Ecto neural progenitor cell (in vitro differentiated cells): Measurements from ENCODE around the gene CIITA.

ENCODE experiments used
- DNase-seq: peaks from one replicate; pipeline ENCODE4 v3.0.0-alpha.2; 2018; ENCODE audit warnings: low spot score

The CIITA gene

DNA sequence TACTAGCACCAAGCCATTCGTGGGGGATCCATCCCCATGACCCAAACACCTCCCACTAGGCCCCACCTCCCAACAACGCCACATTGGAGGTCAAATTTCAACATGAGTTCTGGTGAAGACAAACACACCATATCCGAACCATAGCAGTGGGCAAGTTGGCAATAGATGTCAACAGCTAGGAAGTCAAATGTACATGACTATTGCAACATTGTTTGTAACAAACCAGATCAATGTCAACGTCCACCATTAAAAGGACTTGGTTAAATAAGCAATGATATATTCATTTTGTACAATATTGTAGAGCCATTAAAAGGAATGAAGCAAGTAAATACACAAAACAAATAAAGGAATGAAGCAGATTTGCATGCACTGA, 26.5 kb upstream of the CIITA start:
- no peak for DNase-seq

DNA sequence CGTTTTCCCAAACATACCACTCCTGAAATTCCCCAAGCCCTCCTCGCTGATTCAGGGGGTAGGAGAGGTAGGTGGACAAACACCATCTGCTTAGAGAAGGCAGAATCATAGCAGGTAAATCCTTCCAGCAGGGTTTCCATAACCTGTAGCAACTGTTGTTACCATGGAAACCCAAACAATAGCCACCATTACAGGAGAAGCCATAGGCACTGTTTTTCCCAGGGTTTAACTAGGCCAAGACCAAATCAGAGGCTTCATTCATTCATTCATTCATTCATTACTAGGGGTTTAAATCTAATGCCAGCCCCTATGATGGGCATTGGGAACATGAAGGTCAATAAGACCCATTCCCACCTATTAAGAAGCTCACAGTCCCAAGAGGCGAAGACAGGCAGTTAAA, 25.5 kb upstream of the CIITA start:
- no peak for DNase-seq

DNA sequence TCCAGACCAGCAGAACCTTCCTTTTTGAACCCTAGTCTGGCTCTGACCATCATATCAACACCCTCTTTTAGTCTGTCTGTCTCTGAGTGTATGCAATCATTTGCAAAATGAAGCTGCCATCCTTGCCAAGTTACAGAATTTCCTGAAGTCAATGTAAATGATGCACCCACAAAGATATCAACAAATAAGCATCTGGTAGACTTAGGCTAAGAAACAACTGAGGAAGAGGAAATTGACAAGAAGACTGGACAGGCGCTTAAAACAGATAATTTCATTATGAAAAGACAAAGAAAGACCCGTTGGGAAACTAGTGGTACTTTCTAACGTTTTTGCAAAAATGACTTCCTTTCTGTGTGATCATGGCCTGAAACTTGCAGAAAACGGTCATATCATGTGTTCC, 24.7 kb upstream of the CIITA start:
- DNase-seq: no peak

DNA sequence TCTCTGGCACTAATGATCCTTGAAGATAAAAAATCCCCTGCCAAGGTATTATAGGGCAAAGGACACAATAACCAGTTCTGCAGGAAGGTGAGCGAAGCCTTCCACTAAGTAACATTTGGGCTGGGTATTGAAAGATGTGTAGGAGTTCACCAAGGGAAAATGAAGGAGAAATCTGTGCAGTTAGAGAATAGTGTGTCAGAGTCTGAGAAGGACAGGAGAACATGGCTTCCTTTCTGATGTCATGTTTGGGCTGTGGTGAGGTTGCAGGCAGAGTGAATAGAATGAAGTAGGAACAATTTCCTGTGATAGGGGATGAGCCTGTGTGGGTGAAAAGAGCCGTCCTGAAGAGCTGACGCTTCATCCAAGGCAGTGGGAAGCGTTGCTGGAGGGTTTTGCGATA, 24.1 kb upstream of the CIITA start:
- DNase-seq: no peak

DNA sequence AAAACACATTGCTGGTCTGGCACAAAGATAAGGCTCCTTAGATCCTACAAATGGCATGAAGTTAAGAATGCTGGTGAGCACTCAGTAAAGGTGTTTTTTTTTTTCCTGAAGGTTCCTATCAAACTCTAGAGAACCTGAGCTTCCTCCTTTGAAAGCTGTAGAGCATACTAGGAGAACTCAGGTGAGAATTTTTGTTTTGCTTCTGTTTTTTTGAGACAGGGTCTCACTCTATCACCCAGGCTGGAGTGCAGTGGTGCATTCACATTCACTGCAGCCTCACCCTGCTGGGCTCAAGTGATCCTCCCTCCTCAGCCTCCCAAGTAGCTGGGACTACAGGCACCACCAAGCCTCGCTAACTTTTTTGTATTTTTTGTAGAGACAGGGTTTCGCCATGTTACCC, 21.0 kb upstream of the CIITA start:
- DNase-seq: no peak

DNA sequence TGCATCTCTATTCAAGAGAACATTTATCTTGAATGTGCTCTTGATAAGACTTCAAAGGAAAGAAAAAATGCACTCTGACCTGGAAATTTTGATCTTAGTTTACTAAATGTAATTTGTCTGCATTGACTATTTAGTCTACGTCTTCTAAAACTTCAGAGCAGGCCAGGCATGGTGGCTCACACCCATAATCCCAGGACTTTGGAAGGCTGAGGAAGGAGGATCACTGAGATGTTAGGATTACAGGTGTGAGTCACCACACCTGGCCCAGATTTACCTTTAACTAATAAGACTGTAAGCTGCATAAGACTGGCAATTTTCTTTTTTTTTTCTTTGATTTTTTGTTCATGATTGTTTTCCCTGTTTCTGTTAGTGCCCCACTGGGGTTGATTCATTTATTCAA, 18.8 kb upstream of the CIITA start:
- no peak for DNase-seq

DNA sequence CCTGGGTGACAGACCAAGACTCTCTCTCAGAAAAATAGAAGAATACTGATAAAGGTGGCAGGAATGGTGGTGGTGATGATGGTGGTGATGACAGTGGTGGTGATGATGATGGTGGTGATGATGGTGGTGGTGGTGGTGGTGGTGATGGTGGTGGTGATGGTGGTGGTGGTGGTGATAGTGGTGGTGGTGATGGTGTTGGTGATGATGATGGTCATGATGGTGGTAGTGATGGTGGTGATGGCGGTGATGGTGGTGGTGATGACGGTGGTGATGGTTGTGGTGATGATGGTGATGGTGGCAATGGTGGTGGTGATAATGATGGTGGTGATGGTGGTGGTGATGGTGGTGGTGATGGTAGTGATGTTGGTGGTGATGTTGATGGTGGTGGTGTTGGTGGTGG, 18.0 kb upstream of the CIITA start:
- no peak for DNase-seq

DNA sequence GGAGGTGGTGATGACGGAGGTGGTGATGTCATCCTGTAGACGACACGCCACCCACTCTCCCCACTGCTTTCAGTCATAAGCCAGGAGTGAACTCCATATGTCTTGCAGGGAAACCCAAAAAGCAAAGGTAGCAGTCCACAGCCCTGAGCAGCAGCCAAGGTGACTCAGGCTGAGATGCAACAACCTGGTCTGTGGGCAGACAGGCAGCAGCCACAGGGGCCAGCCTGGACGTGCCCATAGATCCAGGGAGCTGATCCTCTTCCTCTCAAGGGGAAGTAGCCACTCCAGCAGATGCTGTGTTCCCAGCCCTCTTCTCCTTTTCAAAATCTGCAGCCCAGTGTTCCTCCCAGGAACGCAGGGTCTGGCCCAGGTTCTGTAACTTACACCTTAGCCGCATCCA, 17.3 kb upstream of the CIITA start:
- no peak for DNase-seq

DNA sequence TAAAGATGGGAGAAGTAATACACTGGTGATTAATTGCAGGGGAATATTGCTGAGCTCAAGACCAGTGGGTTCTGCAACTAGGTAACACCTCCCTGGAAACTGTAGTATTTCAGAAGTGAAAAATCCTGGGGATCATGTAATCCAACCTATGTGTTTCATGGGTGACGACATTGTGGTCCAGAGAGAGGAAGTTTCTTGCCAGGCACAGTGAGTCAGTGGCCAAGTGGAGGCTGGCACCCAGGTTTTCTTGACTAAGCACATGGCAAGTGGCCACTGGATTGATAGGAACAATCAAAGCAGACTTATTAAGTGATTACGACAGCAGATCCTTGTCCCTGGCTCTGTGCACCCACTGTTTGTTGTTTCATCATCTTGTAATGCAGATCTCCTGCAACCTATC, 14.6 kb upstream of the CIITA start:
- DNase-seq: no peak

DNA sequence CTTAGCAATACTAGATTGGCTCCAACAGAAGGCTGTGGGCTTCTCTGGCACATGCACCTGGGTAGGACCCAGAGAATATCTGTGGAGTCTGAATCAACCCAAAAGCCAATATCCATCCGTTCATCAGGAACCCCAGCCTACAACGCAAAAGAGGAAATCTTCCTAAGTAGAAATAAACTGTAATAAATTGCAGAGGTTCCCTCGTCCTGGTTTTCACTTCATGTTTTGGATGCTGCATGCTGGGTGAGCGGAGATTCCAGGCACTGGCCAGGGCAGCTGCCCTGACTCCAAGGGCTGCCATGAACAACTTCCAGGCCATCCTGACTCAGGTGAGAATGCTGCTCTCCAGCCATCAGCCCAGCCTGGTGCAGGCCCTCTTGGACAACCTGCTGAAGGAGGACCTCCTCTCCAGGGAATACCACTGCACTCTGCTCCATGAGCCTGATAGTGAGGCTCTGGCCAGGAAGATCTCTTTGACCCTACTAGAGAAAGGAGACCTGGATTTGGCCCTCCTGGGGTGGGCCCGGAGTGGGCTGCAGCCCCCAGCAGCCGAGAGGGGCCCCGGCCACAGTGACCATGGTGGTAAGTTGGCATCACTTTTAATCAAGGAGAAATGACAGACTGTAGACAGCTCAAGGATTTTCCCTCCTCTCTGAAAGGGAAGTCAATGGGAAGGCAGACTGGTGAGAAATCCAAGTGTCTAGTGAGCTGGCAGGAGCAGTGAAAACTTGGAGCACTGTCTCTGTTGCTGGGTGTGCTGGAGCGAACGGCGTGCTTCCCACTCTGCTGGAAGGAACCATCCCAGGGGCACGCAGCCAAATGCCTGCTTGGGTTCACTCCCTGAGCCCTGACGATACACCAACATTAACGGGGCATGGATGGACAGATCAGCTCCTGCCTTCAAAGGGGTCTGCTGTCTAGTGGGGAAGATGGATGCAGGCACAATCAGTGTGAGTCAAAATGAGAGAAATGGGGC, 10.7 kb upstream of the CIITA start:
- DNase-seq: no peak

DNA sequence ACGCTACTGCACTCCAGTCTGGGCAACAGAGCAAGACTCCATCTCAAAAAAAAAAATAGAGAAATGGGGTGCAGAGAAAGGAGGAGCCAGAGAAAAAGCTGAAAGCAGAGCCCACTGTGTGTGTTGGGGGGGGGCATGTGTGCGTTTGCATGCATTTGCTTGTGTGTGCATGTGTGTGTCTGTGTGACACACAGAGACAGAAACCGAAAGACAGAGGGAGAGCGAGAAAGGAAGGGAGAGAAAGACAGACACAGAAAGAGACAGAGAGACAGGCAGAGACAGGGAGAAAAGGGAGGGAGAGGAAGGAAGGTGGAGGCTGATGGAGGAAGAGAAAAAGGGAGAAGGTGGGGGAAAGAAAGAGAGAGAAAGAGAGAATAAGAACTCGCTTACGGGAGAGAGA, 9.8 kb upstream of the CIITA start:
- no peak for DNase-seq

DNA sequence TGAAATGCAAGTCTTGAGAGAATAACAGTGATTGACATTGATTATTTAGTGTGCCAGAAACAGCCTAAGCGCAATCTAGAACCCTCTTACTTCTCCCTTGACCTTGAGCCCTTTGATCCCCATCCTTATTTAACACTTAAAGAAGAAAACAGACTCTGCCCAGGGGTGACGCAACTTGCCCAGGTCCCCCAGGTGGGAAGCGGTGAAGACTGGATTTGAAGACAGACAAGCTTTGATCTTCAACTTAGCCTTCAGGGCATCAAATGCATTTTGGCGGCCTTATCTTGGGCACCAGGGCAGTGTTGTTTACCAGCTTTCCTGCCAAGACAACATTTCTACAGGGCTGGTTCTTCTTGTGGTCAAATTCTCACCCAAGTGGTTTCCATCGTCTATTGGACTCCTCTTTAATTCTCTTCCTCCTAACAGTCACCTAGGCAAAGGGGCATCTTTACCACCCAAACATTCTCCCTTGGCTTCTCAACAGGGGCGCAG, 8.9 kb upstream of the CIITA start:
- no peak for DNase-seq

DNA sequence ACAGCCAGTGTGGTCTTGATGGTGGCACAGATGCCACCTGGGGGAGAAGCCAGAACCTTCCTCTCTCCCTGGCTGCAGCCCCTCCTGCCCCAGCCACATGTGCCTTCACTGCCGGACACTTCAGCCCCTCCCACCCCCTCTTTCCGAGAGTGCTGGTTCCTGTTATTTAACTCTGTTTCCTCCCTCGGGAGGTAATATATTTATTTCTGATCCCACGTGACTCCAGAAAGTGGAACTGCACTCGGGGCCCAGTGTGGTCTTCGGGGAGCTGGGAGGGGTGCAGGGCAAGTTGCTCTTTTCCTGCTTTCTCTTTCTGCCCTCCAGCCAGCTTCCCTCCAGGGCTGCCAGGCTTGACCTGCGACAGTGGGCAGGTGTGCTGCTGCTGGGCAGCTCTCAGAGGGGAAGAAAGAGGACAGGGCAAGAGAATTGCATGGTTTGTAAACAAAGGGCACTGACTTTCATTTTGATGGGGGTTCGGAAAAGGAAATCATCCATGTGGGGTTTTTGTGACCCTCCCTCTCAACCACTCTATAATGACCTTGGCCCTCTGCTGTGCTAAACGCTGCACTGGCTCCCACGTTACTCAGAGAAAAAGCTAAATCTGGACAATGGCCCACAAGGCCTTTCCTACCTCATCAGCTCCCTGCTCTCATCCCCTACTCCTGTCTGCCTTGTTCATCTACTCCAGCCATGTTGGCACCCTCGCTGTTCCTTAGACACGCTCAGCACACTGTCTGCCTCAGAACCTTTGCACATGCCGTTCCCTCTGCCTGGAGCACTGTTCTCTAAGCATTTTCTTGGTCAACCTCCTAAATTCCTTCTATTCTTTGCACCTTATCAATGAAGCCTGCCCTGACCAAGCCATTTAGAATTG, 8.2 kb upstream of the CIITA start:
- no peak for DNase-seq

DNA sequence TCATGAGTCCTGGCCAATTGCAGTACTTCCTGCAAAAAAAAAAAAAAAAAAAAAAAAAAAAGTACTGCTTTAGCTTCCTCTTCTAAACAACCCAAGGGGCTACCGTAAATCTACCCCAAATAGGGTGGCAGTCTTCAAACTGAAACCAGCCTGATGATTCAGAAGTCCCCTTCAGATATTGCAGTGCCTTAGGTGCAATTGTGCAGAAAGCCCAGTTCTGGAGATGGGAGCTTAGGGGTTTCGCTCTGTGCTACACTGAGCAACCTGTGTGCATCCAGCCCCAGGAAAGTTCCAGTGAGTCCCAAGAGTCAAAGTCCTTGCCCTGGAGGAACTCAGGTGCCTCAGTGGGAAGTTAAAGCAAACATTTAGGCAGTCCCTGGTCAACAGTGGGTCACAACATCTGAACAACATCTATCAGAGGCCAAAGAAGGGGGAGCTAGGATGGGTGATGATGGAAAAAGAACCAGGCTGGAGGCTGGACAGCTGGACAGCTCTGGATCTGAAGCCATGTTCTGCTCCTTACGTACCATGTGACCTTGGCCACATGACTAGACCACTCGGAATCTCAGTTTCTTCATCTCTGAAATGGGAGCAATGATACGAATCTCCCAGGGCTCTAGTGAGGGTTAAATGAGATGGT, 6.7 kb upstream of the CIITA start:
- DNase-seq: no peak

DNA sequence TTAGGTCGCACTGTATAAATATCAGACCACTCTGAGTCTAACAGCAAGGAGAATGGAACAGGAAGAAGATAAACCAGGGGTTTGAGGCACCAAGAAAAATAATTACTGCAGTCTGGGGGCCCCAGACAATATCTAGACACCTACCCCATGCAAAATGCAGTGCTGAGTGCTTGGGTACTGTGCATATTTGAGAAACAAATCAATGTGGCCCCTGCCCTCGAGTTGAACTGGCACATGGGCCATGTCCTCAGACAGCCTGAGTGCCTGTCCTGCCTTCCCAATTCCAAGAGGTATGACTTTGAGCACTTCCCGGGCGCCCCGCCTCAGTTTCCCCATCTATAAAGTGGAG, 6.2 kb upstream of the CIITA start:
- DNase-seq: no peak

DNA sequence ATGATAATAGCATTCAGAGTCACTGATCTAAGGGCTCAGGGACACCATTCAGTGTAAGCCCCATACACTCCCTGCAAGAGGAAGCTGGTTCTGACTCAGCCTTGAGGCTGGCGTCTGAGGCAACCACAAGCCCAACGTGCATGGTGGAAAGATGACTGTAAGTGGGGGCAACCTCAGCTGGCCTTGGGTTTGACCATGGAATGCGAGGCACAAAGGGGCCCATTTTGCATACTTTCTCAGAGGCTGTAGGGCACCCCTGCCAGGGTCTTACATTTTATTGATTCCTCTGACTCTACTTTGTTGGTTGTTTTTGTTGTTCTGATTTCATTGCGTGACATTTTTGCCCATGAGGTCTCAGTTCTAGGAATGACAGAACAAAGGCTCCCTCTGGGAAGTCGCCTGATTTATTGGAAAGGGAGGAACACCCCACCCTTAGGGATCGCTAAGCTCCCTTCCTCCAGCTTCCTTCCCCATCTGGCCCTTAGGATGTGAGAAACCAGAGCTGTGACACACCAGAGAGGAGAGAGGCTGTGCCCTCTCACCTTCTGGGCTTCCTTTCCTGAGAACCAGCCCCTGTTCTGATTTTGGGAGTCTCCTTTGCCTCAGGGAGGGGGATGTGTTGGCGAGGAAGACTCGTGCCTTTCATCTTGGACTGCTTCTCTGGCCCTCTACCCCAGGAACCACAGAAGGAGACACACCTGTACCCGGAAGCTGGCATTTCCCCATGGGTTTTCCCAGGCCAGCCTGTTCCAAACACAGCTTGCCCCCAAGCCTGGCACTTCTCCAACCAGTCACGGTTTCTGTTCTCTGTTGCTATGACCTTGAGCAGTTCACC, 5.6 kb upstream of the CIITA start:
- no peak for DNase-seq

DNA sequence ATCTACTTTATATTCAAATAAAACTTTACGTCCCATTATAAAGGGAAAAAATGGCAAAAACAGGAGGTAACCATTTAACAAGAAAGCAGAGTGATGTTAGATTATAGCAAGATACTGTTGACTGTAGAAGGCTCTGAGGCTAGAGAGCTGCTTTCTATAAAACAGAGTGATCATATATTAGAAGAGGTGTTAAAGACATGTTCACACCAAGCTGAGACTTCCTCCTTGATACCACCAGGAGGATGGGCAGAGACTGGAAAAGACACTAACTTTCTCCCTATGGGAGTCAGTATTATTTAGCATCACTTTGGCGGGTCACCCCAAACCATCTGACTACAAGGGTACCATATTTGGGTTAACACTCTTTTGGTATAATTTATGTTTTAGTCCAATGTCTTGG, 687 bp upstream of the CIITA start:
- DNase-seq: no peak

DNA sequence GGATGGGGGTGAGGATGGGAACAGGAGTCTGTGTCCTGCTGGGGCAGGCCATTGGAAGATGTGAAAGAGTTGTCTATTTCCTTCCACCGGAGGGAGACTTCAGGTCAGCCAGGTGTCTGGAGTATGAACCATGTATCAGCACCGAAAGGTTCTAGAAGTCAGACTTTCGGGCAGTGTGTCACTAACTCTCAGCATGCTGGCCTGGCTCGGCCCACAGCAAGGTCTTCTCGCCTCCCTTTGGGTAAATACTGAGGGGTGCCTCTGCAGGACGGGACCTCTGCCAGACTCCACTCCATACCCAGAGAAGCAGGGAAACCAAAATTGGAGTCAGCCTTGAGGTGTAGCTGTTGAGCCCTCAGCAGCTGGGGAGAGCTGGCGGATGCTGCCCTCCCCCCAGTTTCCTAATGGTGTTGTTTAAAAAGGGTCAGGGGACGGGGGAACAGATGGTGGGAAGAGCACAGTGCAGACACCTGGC, 507 bp downstream of the CIITA start:
- no peak for DNase-seq

DNA sequence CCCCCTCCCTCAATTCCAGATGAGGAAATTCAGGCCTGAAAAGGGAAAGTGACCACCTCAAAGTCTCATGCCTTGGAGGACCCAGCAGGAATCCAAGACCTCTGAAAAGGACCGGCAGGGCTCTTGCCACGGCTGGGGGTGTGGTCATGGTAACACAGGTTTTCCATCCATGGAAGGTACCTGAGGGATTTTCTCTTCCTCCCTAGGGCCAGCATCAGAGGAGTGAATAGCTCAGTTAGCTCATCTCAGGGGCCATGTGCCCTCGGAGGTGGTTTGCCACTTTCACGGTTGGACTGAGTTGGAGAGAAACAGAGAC, 1.3 kb downstream of the CIITA start:
- DNase-seq: no peak

DNA sequence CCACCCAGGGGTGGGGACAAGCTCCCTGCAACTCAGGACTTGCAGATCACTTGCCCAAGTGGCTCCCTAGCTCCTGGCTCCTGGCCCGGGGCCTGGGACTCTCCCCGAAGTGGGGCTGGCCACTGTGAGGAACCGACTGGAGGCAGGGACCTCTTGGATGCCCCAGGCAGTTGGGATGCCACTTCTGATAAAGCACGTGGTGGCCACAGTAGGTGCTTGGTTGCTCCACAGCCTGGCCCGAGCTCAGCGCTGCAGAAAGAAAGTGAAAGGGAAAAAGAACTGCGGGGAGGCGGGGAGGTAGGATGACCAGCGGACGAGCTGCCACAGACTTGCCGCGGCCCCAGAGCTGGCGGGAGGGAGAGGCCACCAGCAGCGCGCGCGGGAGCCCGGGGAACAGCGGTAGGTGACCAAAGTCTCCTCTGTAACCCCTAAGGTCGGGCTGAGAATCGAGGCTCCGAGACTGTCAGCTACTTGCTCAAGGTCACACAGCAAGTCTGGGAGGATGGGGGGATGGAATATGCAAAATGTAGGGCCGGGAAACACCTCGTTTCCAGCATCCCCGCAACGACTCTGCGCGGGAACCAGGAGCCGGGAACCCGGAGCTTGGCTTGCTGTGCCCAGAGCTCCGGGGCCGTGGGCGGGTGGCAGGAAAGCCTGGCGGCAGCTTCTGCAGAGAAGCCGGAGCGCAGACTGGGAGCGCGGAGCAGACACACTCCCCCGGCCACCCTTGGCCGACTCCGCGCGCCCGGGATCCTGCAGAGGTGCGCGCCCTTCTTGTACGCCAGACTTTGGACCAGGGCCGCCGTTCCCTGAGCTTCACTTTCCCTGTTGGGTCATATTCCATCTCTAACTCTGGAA, 1.9 kb downstream of the CIITA start:
- DNase-seq: peak; percentile 48
